GM23338 (cell line): ENCODE results near the gene POMP. TPM values are rescaled to one million over a fixed set of nuclear protein-coding genes. Genes with fewer than 3 reads are reported as not detected.

Source experiments
- ATAC-seq: fragments of 200-7000 bp; cut with Tn5 transposase; 3 replicates; pipeline ENCODE4 v1.9.1; 2020
- DNase-seq: peaks from one replicate; pipeline ENCODE4 v3.0.0-alpha.2; 2015; ENCODE audit warnings: low spot score
- H2AFZ ChIP-seq: fragments of 200-600 bp; sonication (generic); 2 replicates; pipeline ENCODE4 v1.8.0; 2016; ENCODE audit warnings: antibody characterized with exemption, mild to moderate bottlenecking, moderate library complexity
- H3F3A ChIP-seq: fragments of 200-600 bp; sonication (generic); replicated peaks from 2 replicates; pipeline ENCODE4 v1.8.0; 2017; ENCODE audit warnings: antibody characterized with exemption, mixed run types, low read depth
- H3K27ac ChIP-seq: fragments of 200-600 bp; sonication (generic); 2 replicates; pipeline ENCODE4 v1.6.1; 2016; ENCODE audit warnings: low read depth
- H3K27me3 ChIP-seq: fragments of 200-600 bp; sonication (generic); 2 replicates; pipeline ENCODE4 v1.8.0; 2016; ENCODE audit warnings: mild to moderate bottlenecking, mixed run types, moderate library complexity; ENCODE audit not compliant: insufficient read depth
- H3K36me3 ChIP-seq: fragments of 200-600 bp; sonication (generic); 2 replicates; pipeline ENCODE4 v1.8.0; 2016; ENCODE audit warnings: mild to moderate bottlenecking; ENCODE audit not compliant: insufficient read depth
- H3K4me1 ChIP-seq: fragments of 200-600 bp; sonication (generic); 2 replicates; pipeline ENCODE4 v1.8.0; 2016; ENCODE audit warnings: mild to moderate bottlenecking, moderate library complexity; ENCODE audit not compliant: insufficient read depth
- H3K4me2 ChIP-seq: fragments of 200-600 bp; sonication (generic); 2 replicates; pipeline ENCODE4 v1.7.1; 2017; ENCODE audit warnings: mixed run types
- H3K4me3 ChIP-seq: fragments of 200-600 bp; sonication (generic); 2 replicates; pipeline ENCODE4 v1.6.1; 2016; ENCODE audit warnings: mixed run types
- H3K79me2 ChIP-seq: fragments of 200-600 bp; sonication (generic); replicated peaks from 2 replicates; pipeline ENCODE4 v1.8.0; 2017; ENCODE audit warnings: mild to moderate bottlenecking; ENCODE audit not compliant: insufficient read depth
- H3K9me2 ChIP-seq: fragments of 200-600 bp; sonication (generic); 2 replicates; pipeline ENCODE4 v1.8.0; 2017; ENCODE audit not compliant: insufficient read depth
- H4K20me1 ChIP-seq: fragments of 200-600 bp; sonication (generic); replicated peaks from 2 replicates; pipeline ENCODE4 v1.8.0; 2017; ENCODE audit warnings: mild to moderate bottlenecking; ENCODE audit not compliant: insufficient read depth
- H3K27ac Mint-ChIP-seq: 2 replicates; pipeline ENCODE4 v1.8.0; 2020; ENCODE audit warnings: inconsistent platforms, mild to moderate bottlenecking, moderate library complexity, mixed read lengths
- H3K27me3 Mint-ChIP-seq: 3 replicates; pipeline ENCODE4 v1.8.0; 2022; ENCODE audit warnings: low read depth, mild to moderate bottlenecking, moderate library complexity, mixed read lengths, inconsistent platforms; ENCODE audit not compliant: insufficient read depth, poor library complexity
- H3K36me3 Mint-ChIP-seq: 3 replicates; pipeline ENCODE4 v1.8.0; 2021; ENCODE audit warnings: low read depth, mild to moderate bottlenecking, inconsistent platforms, moderate library complexity, mixed read lengths
- H3K4me1 Mint-ChIP-seq: 3 replicates; pipeline ENCODE4 v1.8.0; 2020; ENCODE audit warnings: mild to moderate bottlenecking, inconsistent platforms, mixed read lengths
- H3K4me3 Mint-ChIP-seq: 3 replicates; pipeline ENCODE4 v1.8.0; 2021; ENCODE audit warnings: moderate library complexity, mild to moderate bottlenecking, inconsistent platforms, mixed read lengths
- H3K9me3 Mint-ChIP-seq: 3 replicates; pipeline ENCODE4 v1.8.0; 2020; ENCODE audit warnings: moderate library complexity, mild to moderate bottlenecking, inconsistent platforms, mixed read lengths
- CREB1 ChIP-seq: fragments of 250-450 bp; sonication (Bioruptor Pico); IDR thresholded peaks from 2 replicates; pipeline ENCODE4 v1.5.0; 2020; ENCODE audit warnings: low read depth, mild to moderate bottlenecking, moderate library complexity
- EZH2 ChIP-seq: fragments of 200-600 bp; sonication (generic); IDR thresholded peaks from one replicate; pipeline ENCODE4 v1.8.0; 2017; ENCODE audit warnings: antibody characterized with exemption, mild to moderate bottlenecking, low read depth; ENCODE audit not compliant: unreplicated experiment
- EZH2phosphoT487 ChIP-seq: fragments of 200-600 bp; sonication (generic); IDR thresholded peaks from one replicate; pipeline ENCODE4 v1.8.1; 2018; ENCODE audit warnings: antibody characterized with exemption; ENCODE audit not compliant: unreplicated experiment
- NANOG ChIP-seq: IDR thresholded peaks from 2 replicates; pipeline ENCODE4 v1.6.1; 2016; ENCODE audit warnings: antibody characterized with exemption, borderline replicate concordance
- POLR2AphosphoS5 ChIP-seq: IDR thresholded peaks from 2 replicates; pipeline ENCODE4 v1.6.1; 2016; ENCODE audit warnings: antibody characterized with exemption, low read depth
- ZNF114 ChIP-seq: fragments of 250-450 bp; sonication (Bioruptor Pico); IDR thresholded peaks from 2 replicates; pipeline ENCODE4 v1.5.0; 2020; ENCODE audit warnings: mild to moderate bottlenecking, moderate library complexity
- polyA plus RNA-seq: library from polyadenylated mRNA; unstranded; fragments of >200 nt; fragmentation: Nextera tagmentation; extraction: Ambion mirVana; gene quantifications from 2 replicates; pipeline ENCODE4 v1.2.1, GENCODE V29; 2016
- total RNA-seq: library from RNA; depleted of rRNA; stranded (reverse); fragments of >200 nt; shearing (Covaris generic); gene quantifications from 2 replicates; pipeline ENCODE4 v1.2.3, GENCODE V29; 2014
- TF ChIP-seq, protein P1 (sequence below), 2 experiments: fragments of 200-600 bp in 1 of 2; sonication (generic) in 1 of 2; conservative IDR thresholded peaks; 2 replicates each; pipeline versions ENCODE4 v1.5.1 to v1.6.1; 2016 to 2017; ENCODE audit warnings: antibody characterized with exemption in 2 of 2, low read depth in 2 of 2, mild to moderate bottlenecking in 2 of 2, moderate library complexity in 1 of 2
- TF ChIP-seq, protein P2 (sequence below): fragments of 250-450 bp; sonication (Bioruptor Pico); IDR thresholded peaks from 2 replicates; pipeline ENCODE4 v1.5.0; 2020; ENCODE audit warnings: mild to moderate bottlenecking, moderate library complexity

Gene POMP
- total and polyA plus RNA-seq, 2 experiments from 2014 or later = 95.9 to 446 TPM

DNA sequence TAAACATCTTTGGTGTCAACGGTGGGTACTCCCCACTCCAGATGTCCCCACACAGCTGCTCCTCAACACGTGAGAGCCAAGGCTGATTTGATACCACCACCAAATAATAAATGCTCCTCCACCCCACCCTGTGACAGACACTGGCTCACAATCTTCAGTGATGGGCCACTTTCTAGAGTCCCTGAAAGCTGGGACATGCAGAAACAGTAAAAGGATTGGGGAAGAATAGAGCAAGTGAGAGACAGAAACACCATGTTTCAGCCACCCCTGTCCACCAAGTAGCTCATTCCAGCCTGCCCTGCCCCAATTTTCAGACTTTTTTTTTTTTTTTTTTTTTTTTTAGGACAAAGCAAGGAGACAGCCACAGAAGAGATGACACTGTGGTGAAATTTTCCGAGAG is 58.2 kb downstream of the POMP start:
- Mint-ChIP-seq H3K4me1 (peaks cover 7% of the 10 kb centered on the region; the same call in 2 of the 3 replicates), H3K27me3 (peaks cover 27% of the 10 kb centered on the region), H3K27ac (no peak overlapping the region), H3K9me3 (no peaks in the 10 kb centered on the region), H3K36me3 (no peaks in the 10 kb centered on the region), H3K4me3 (peak overlapping the region; percentile 11; the same call in 1 of the 3 replicates)
- H2AFZ ChIP-seq = peak overlapping the region; percentile 28; the same call in 1 of the 2 replicates
- no peaks in the 10 kb centered on the region for H3K36me3 ChIP-seq
- H3F3A ChIP-seq = peaks cover 9% of the 10 kb centered on the region; the same call in 1 of the 2 replicates
- ATAC-seq (no peak), DNase-seq (no peak)
- no peak overlapping the region for H3K4me2 ChIP-seq
- peaks cover 8% of the 10 kb centered on the region for H3K4me1 ChIP-seq
- H3K27me3 ChIP-seq = peaks cover 32% of the 10 kb centered on the region
- no peaks in the 10 kb centered on the region for H3K9me2 ChIP-seq
- H3K4me3 ChIP-seq = no peak overlapping the region
- no peak for TF ChIP-seq NANOG
- no peak for TF ChIP-seq EZH2
- TF ChIP-seq EZH2phosphoT487 = no peak
- TF ChIP-seq, protein P1, sequence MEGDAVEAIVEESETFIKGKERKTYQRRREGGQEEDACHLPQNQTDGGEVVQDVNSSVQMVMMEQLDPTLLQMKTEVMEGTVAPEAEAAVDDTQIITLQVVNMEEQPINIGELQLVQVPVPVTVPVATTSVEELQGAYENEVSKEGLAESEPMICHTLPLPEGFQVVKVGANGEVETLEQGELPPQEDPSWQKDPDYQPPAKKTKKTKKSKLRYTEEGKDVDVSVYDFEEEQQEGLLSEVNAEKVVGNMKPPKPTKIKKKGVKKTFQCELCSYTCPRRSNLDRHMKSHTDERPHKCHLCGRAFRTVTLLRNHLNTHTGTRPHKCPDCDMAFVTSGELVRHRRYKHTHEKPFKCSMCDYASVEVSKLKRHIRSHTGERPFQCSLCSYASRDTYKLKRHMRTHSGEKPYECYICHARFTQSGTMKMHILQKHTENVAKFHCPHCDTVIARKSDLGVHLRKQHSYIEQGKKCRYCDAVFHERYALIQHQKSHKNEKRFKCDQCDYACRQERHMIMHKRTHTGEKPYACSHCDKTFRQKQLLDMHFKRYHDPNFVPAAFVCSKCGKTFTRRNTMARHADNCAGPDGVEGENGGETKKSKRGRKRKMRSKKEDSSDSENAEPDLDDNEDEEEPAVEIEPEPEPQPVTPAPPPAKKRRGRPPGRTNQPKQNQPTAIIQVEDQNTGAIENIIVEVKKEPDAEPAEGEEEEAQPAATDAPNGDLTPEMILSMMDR (conservative IDR thresholded peaks at IDR 0.05; ENCODE audit: low read depth in 2 of 2) = no peak
- no peaks in the 10 kb centered on the region for H4K20me1 ChIP-seq
- no peaks in the 10 kb centered on the region for H3K79me2 ChIP-seq
- no peak overlapping the region for H3K27ac ChIP-seq

DNA sequence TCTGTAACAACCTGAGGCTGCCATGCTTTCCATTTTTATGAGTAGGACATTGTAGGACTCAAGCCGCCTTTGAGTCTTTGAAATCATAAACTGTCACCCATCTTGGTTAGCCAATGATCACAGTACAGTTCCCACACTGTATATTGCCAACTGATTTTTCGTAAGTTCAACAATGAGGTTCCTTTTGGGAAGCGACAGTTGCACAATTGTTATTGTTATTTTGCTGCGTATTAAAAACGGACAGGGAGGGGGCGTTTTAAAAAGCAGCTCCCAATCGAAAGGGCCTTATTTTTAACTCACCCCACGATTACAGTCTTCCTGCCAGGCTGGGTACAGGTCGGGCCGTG is 59.2 kb downstream of the POMP start:
- Histone ChIP-seq H3K4me1 (peaks cover 8% of the 10 kb centered on the region), H3K79me2 (no peaks in the 10 kb centered on the region), H2AFZ (peak overlapping the region; percentile 100), H3K27me3 (peaks cover 32% of the 10 kb centered on the region), H3K9me2 (no peaks in the 10 kb centered on the region), H3K4me3 (peak overlapping the region; percentile 86), H3K36me3 (no peaks in the 10 kb centered on the region), H3K27ac (no peak overlapping the region), H4K20me1 (no peaks in the 10 kb centered on the region), H3K4me2 (peak overlapping the region; percentile 99), H3F3A (peaks cover 9% of the 10 kb centered on the region; the same call in 1 of the 2 replicates)
- Mint-ChIP-seq H3K36me3 (no peaks in the 10 kb centered on the region), H3K9me3 (no peaks in the 10 kb centered on the region), H3K27ac (no peak overlapping the region), H3K4me1 (peaks cover 7% of the 10 kb centered on the region; the same call in 2 of the 3 replicates), H3K4me3 (peak overlapping the region; percentile 92), H3K27me3 (peaks cover 27% of the 10 kb centered on the region)
- TF ChIP-seq ZNF114 (no peak), CREB1 (CRISPR knock-in tag) (no peak)
- no peak for DNase-seq
- no peak for ATAC-seq

DNA sequence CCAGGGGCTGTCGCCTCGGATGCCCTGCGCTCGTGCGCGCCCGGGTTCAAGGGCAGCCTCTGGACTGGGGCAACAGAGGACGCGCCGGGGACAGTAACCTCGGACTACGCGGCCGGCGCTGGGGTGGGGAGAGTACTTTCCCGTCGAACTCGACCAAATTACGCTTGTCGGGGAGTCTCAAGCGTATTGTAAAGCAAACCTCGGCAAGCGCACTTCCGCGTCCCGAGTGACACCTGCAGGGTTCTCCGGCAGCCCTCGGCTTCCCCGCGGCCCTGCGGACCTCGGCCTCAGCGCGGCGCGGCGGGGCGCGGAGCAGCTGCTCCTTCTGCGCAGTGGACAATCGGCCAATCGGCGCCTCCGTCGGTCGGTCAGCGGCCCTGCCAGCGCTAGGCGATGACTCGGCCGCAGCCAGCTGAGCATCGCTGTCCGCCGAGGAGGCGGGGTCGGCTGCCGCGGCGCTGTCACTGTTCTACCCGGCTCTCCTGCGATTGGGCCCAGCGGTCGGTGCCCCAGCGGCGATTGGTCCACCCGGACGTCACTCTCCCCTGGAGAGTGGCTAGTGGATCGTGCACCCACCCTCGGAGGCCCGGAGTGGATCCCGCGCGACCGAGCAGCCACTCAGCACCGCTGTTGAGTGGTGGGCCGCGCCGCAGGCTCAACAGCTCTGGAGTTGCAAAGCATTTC is 59.8 kb downstream of the POMP start, which contains the start of gene SLC46A3:
Gene SLC46A3, minus strand, starts transcription at position 428 of the 684 bp plus-strand sequence. CDS start 972 bp downstream, outside the sequence.
- Histone ChIP-seq H3K36me3 (no peaks in the 10 kb centered on the region), H3F3A (peaks cover 9% of the 10 kb centered on the region; the same call in 1 of the 2 replicates), H3K27me3 (peaks cover 32% of the 10 kb centered on the region), H3K79me2 (no peaks in the 10 kb centered on the region), H3K4me1 (peaks cover 8% of the 10 kb centered on the region), H4K20me1 (no peaks in the 10 kb centered on the region), H3K27ac (no peak within 1 kb of the TSS), H3K4me3 (peak within 1 kb of the TSS; percentile 86), H3K4me2 (peak within 1 kb of the TSS; percentile 99), H2AFZ (peak within 1 kb of the TSS; percentile 100), H3K9me2 (no peaks in the 10 kb centered on the region)
- Mint-ChIP-seq H3K4me1 (peaks cover 7% of the 10 kb centered on the region; the same call in 2 of the 3 replicates), H3K4me3 (peak within 1 kb of the TSS; percentile 92), H3K36me3 (no peaks in the 10 kb centered on the region), H3K9me3 (no peaks in the 10 kb centered on the region), H3K27me3 (peaks cover 27% of the 10 kb centered on the region), H3K27ac (peak within 1 kb of the TSS; percentile 61; the same call in 1 of the 2 replicates)
- peak; percentile 96 for DNase-seq
- TF ChIP-seq, protein P2, sequence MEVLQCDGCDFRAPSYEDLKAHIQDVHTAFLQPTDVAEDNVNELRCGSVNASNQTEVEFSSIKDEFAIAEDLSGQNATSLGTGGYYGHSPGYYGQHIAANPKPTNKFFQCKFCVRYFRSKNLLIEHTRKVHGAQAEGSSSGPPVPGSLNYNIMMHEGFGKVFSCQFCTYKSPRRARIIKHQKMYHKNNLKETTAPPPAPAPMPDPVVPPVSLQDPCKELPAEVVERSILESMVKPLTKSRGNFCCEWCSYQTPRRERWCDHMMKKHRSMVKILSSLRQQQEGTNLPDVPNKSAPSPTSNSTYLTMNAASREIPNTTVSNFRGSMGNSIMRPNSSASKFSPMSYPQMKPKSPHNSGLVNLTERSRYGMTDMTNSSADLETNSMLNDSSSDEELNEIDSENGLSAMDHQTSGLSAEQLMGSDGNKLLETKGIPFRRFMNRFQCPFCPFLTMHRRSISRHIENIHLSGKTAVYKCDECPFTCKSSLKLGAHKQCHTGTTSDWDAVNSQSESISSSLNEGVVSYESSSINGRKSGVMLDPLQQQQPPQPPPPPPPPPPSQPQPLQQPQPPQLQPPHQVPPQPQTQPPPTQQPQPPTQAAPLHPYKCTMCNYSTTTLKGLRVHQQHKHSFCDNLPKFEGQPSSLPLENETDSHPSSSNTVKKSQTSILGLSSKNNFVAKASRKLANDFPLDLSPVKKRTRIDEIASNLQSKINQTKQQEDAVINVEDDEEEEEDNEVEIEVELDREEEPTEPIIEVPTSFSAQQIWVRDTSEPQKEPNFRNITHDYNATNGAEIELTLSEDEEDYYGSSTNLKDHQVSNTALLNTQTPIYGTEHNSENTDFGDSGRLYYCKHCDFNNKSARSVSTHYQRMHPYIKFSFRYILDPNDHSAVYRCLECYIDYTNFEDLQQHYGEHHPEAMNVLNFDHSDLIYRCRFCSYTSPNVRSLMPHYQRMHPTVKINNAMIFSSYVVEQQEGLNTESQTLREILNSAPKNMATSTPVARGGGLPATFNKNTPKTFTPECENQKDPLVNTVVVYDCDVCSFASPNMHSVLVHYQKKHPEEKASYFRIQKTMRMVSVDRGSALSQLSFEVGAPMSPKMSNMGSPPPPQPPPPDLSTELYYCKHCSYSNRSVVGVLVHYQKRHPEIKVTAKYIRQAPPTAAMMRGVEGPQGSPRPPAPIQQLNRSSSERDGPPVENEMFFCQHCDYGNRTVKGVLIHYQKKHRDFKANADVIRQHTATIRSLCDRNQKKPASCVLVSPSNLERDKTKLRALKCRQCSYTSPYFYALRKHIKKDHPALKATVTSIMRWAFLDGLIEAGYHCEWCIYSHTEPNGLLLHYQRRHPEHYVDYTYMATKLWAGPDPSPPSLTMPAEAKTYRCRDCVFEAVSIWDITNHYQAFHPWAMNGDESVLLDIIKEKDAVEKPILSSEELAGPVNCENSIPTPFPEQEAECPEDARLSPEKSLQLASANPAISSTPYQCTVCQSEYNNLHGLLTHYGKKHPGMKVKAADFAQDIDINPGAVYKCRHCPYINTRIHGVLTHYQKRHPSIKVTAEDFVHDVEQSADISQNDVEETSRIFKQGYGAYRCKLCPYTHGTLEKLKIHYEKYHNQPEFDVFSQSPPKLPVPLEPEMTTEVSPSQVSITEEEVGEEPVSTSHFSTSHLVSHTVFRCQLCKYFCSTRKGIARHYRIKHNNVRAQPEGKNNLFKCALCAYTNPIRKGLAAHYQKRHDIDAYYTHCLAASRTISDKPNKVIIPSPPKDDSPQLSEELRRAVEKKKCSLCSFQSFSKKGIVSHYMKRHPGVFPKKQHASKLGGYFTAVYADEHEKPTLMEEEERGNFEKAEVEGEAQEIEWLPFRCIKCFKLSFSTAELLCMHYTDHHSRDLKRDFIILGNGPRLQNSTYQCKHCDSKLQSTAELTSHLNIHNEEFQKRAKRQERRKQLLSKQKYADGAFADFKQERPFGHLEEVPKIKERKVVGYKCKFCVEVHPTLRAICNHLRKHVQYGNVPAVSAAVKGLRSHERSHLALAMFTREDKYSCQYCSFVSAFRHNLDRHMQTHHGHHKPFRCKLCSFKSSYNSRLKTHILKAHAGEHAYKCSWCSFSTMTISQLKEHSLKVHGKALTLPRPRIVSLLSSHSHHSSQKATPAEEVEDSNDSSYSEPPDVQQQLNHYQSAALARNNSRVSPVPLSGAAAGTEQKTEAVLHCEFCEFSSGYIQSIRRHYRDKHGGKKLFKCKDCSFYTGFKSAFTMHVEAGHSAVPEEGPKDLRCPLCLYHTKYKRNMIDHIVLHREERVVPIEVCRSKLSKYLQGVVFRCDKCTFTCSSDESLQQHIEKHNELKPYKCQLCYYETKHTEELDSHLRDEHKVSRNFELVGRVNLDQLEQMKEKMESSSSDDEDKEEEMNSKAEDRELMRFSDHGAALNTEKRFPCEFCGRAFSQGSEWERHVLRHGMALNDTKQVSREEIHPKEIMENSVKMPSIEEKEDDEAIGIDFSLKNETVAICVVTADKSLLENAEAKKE (CRISPR knock-in tag) = no peak
- TF ChIP-seq CREB1 (CRISPR knock-in tag) (peak; percentile 72), POLR2AphosphoS5 (peak; percentile 39; the same call in 1 of the 2 replicates)
- peak; percentile 97 for ATAC-seq
